Uterus (tissue), 2 donors: Measurements from ENCODE around the gene TSPAN4.

Source experiments
- POLR2A ChIP-seq, 2 donors: fragments of 450-650 bp; IDR thresholded peaks; one replicate each; pipeline ENCODE4 v1.6.1; 2016; ENCODE audit warnings: antibody characterized with exemption in 2 of 2, mild to moderate bottlenecking in 1 of 2, moderate library complexity in 1 of 2
- TF ChIP-seq, protein P1 (sequence below), 4 experiments: fragments of 200-600 bp in 2 of 4; fragments of 450-650 bp in 2 of 4; sonication (generic) in 2 of 4; IDR thresholded peaks; one replicate each; pipeline ENCODE4 v1.5.1; 2016 to 2019; ENCODE audit warnings: antibody characterized with exemption in 4 of 4, mild to moderate bottlenecking in 2 of 4, moderate library complexity in 1 of 4

- TF ChIP-seq, protein P1, sequence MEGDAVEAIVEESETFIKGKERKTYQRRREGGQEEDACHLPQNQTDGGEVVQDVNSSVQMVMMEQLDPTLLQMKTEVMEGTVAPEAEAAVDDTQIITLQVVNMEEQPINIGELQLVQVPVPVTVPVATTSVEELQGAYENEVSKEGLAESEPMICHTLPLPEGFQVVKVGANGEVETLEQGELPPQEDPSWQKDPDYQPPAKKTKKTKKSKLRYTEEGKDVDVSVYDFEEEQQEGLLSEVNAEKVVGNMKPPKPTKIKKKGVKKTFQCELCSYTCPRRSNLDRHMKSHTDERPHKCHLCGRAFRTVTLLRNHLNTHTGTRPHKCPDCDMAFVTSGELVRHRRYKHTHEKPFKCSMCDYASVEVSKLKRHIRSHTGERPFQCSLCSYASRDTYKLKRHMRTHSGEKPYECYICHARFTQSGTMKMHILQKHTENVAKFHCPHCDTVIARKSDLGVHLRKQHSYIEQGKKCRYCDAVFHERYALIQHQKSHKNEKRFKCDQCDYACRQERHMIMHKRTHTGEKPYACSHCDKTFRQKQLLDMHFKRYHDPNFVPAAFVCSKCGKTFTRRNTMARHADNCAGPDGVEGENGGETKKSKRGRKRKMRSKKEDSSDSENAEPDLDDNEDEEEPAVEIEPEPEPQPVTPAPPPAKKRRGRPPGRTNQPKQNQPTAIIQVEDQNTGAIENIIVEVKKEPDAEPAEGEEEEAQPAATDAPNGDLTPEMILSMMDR (IDR thresholded peaks at IDR 0.05), result no peak
- TF ChIP-seq POLR2A (IDR thresholded peaks at IDR 0.05), result no peak
Measured at GRCh38 chr11:873706-874105, 31.1 kb downstream of the TSPAN4 start.
